Liver (tissue), 9 donors: ENCODE results near the gene ITGA7. TPM values are rescaled to one million over a fixed set of nuclear protein-coding genes. Genes with fewer than 3 reads are reported as not detected.

Source experiments
- DNase-seq: peaks from one replicate; pipeline ENCODE4 v3.0.0-alpha.2; 2017; ENCODE audit warnings: low spot score
- H3K27ac ChIP-seq, 2 donors: one replicate each; pipeline ENCODE4 v1.7.0; 2013; ENCODE audit warnings: inconsistent platforms in 2 of 2, low read length in 2 of 2, control low read depth in 1 of 2, low read depth in 1 of 2, mild to moderate bottlenecking in 1 of 2
- H3K27me3 ChIP-seq, 4 donors: one replicate each; pipeline versions ENCODE4 v1.6.1 to v1.7.0; 2013; ENCODE audit warnings: low read length in 3 of 4, inconsistent platforms in 1 of 4, mild to moderate bottlenecking in 1 of 4, moderate library complexity in 1 of 4; ENCODE audit not compliant: control insufficient read depth in 4 of 4, insufficient read depth in 4 of 4
- H3K36me3 ChIP-seq, 4 donors: one replicate each; pipeline versions ENCODE4 v1.6.1 to v1.7.0; 2013; ENCODE audit warnings: low read length in 3 of 4, mild to moderate bottlenecking in 3 of 4, low read depth in 1 of 4, moderate library complexity in 1 of 4; ENCODE audit not compliant: control insufficient read depth in 4 of 4, insufficient read depth in 3 of 4
- H3K4me1 ChIP-seq, 4 donors: one replicate each; pipeline versions ENCODE4 v1.6.1 to v1.7.0; 2013; ENCODE audit warnings: low read length in 3 of 4, mild to moderate bottlenecking in 3 of 4, moderate library complexity in 1 of 4; ENCODE audit not compliant: control insufficient read depth in 4 of 4, insufficient read depth in 4 of 4
- H3K4me3 ChIP-seq, 3 donors: one replicate each; pipeline versions ENCODE4 v1.6.1 to v1.7.0; 2013; ENCODE audit warnings: low read length in 3 of 3, control low read depth in 1 of 3, low read depth in 1 of 3, mild to moderate bottlenecking in 1 of 3
- H3K9ac ChIP-seq, 2 donors: one replicate each; pipeline ENCODE4 v1.7.0; 2013; ENCODE audit warnings: low read length in 2 of 2, mild to moderate bottlenecking in 2 of 2, moderate library complexity in 2 of 2, control low read depth in 1 of 2, low read depth in 1 of 2
- H3K9me3 ChIP-seq, 4 donors: one replicate each; pipeline versions ENCODE4 v1.6.1 to v1.7.0; 2013; ENCODE audit warnings: low read length in 3 of 4; ENCODE audit not compliant: control insufficient read depth in 4 of 4
- ATF3 ChIP-seq: IDR thresholded peaks from 2 replicates; pipeline ENCODE4 v1.6.1; 2016; ENCODE audit warnings: antibody characterized with exemption
- CTCF ChIP-seq: fragments of 150-350 bp; IDR thresholded peaks from 2 replicates; pipeline ENCODE4 v1.5.1; 2017; ENCODE audit warnings: improper control_type of control experiment, low read depth, low read length; ENCODE audit not compliant: missing input control
- EGR1 ChIP-seq, 2 donors: IDR thresholded peaks; 2 replicates each; pipeline ENCODE4 v1.6.1; 2016 to 2018; ENCODE audit warnings: antibody characterized with exemption in 2 of 2, low read depth in 2 of 2
- FOXA1 ChIP-seq: IDR thresholded peaks from 2 replicates; pipeline ENCODE4 v1.6.1; 2016; ENCODE audit warnings: antibody characterized with exemption
- FOXA2 ChIP-seq: IDR thresholded peaks from 2 replicates; pipeline ENCODE4 v1.6.1; 2016; ENCODE audit warnings: antibody characterized with exemption
- GABPA ChIP-seq, 2 donors: IDR thresholded peaks in 1 of 2; conservative IDR thresholded peaks in 1 of 2; 2 replicates each; pipeline ENCODE4 v1.6.1; 2016; ENCODE audit warnings: antibody characterized with exemption in 2 of 2, mild to moderate bottlenecking in 1 of 2, moderate library complexity in 1 of 2
- HNF4A ChIP-seq, 2 donors: conservative IDR thresholded peaks; 2 replicates each; pipeline ENCODE4 v1.6.1; 2016; ENCODE audit warnings: antibody characterized with exemption in 2 of 2, mild to moderate bottlenecking in 2 of 2
- HNF4G ChIP-seq: IDR thresholded peaks from 2 replicates; pipeline ENCODE4 v1.6.1; 2016; ENCODE audit warnings: antibody characterized with exemption
- JUND ChIP-seq, 2 donors: IDR thresholded peaks; 2 replicates each; pipeline ENCODE4 v1.6.1; 2016; ENCODE audit warnings: antibody characterized with exemption in 2 of 2
- MAX ChIP-seq: IDR thresholded peaks from 2 replicates; pipeline ENCODE4 v1.6.1; 2016; ENCODE audit warnings: antibody characterized with exemption
- NR2F2 ChIP-seq: IDR thresholded peaks from 2 replicates; pipeline ENCODE4 v1.6.1; 2016; ENCODE audit warnings: antibody characterized with exemption
- RAD21 ChIP-seq, 2 donors: IDR thresholded peaks; 2 replicates each; pipeline ENCODE4 v1.6.1; 2016; ENCODE audit warnings: antibody characterized with exemption in 2 of 2, mild to moderate bottlenecking in 2 of 2
- REST ChIP-seq: IDR thresholded peaks from 2 replicates; pipeline ENCODE4 v1.6.1; 2016; ENCODE audit warnings: antibody characterized with exemption, mild to moderate bottlenecking
- RXRA ChIP-seq, 2 donors: IDR thresholded peaks; 2 replicates each; pipeline ENCODE4 v1.6.1; 2017 to 2018; ENCODE audit warnings: antibody characterized with exemption in 2 of 2, mild to moderate bottlenecking in 1 of 2
- SP1 ChIP-seq: IDR thresholded peaks from 2 replicates; pipeline ENCODE4 v1.6.1; 2018; ENCODE audit warnings: antibody characterized with exemption, mild to moderate bottlenecking
- TAF1 ChIP-seq: conservative IDR thresholded peaks from 2 replicates; pipeline ENCODE4 v1.6.1; 2016; ENCODE audit warnings: antibody characterized with exemption, mild to moderate bottlenecking
- YY1 ChIP-seq: IDR thresholded peaks from 2 replicates; pipeline ENCODE4 v1.6.1; 2016; ENCODE audit warnings: antibody characterized with exemption, mild to moderate bottlenecking
- ZBTB33 ChIP-seq: IDR thresholded peaks from 2 replicates; pipeline ENCODE4 v1.6.1; 2016; ENCODE audit warnings: antibody characterized with exemption
- WGBS: extraction: QIAGEN DNeasy Blood & Tissue Kit; methylation state at CpG from one replicate; pipeline ENCODE4 v1.1.7; 2013; 5-methylcytosine and 5-hydroxymethylcytosine counted together
- polyA plus RNA-seq, 2 donors: library from polyadenylated mRNA; stranded (reverse) in 1 of 2; unstranded in 1 of 2; fragments of 200-250 nt in 1 of 2; fragments of >200 nt in 1 of 2; fragmentation: Nextera tagmentation in 1 of 2; extraction: Ambion mirVana in 1 of 2; gene quantifications; one replicate each; pipeline versions ENCODE4 v1.2.1 to v1.2.3, GENCODE V29; 2013 to 2015
- total RNA-seq, 2 donors: library from RNA; depleted of rRNA; stranded (reverse); fragments of >200 nt; gene quantifications; one replicate each; pipeline ENCODE4 v1.2.3, GENCODE V29; 2014
- donor health status: healthy.
- donor health status: healthy.
- donor health status: healthy.
- donor health status: healthy.
- donor health status: healthy.

The ITGA7 gene
- total and polyA plus RNA-seq, 4 donors: 0.98 to 4.9 (median 3.3) TPM

GRCh38 chr12:55720071-55720564, 12.4 kb upstream of the ITGA7 start, which contains the start of gene RDH5:
RDH5 (plus strand) TSS chr12:55720393; CDS start chr12:55721185, 792 bp downstream.
- H3K36me3 ChIP-seq: peaks cover 0 to 8% (median 3%) of the 10 kb centered on the region in 4 donors
- peak within 1 kb of the TSS; percentile 39 to 61 (median 44) for H3K4me3 ChIP-seq
- peak within 1 kb of the TSS in 1 of 2 donors; percentile 66 for H3K9ac ChIP-seq
- H3K9me3 ChIP-seq: no peaks in the 10 kb centered on the region
- no peaks in the 10 kb centered on the region for H3K27me3 ChIP-seq
- TF ChIP-seq YY1: peak; percentile 23
- peak; percentile 97 for TF ChIP-seq TAF1
- TF ChIP-seq MAX: no peak
- peak; percentile 95 for TF ChIP-seq HNF4G
- peak; percentile 54 to 86 for TF ChIP-seq EGR1 (IDR thresholded peaks at IDR 0.05; ENCODE audit: low read depth in 2 of 2)
- TF ChIP-seq RAD21 (IDR thresholded peaks at IDR 0.05): peak in 1 of 2 donors; percentile 48
- peak; percentile 95 for TF ChIP-seq SP1
- peak; percentile 29 for TF ChIP-seq FOXA1
- peak; percentile 71 for TF ChIP-seq REST
- TF ChIP-seq HNF4A (conservative IDR thresholded peaks at IDR 0.05): peak; percentile 94 to 95
- no peak for TF ChIP-seq GABPA (IDR thresholded peaks at IDR 0.05 in 1 of 2, conservative IDR thresholded peaks at IDR 0.05 in 1 of 2)
- TF ChIP-seq FOXA2: no peak
- TF ChIP-seq ATF3: no peak
- no peak for TF ChIP-seq NR2F2
- peak; percentile 54 to 71 for TF ChIP-seq RXRA (IDR thresholded peaks at IDR 0.05)
- TF ChIP-seq CTCF: no peak
- peak; percentile 16 for TF ChIP-seq ZBTB33
- TF ChIP-seq JUND (IDR thresholded peaks at IDR 0.05): peak; percentile 69 to 88
- peaks cover 22 to 79% (median 63%) of the 10 kb centered on the region in 4 donors for H3K4me1 ChIP-seq
- H3K27ac ChIP-seq: peak within 1 kb of the TSS; percentile 77 to 85
- WGBS: 30% methylated on average over 6 of the region's 6 CpGs
- DNase-seq: no peak
